Liver (tissue), 3 donors: Measurements from ENCODE around the gene RIT2.

ENCODE experiments used
- ATF3 ChIP-seq: IDR thresholded peaks from 2 replicates; pipeline ENCODE4 v1.6.1; 2016; ENCODE audit warnings: antibody characterized with exemption
- EGR1 ChIP-seq, 2 donors: IDR thresholded peaks; 2 replicates each; pipeline ENCODE4 v1.6.1; 2016 to 2018; ENCODE audit warnings: antibody characterized with exemption in 2 of 2, low read depth in 2 of 2
- FOXA1 ChIP-seq: IDR thresholded peaks from 2 replicates; pipeline ENCODE4 v1.6.1; 2016; ENCODE audit warnings: antibody characterized with exemption
- GABPA ChIP-seq, 2 donors: IDR thresholded peaks in 1 of 2; conservative IDR thresholded peaks in 1 of 2; 2 replicates each; pipeline ENCODE4 v1.6.1; 2016; ENCODE audit warnings: antibody characterized with exemption in 2 of 2, mild to moderate bottlenecking in 1 of 2, moderate library complexity in 1 of 2
- NR2F2 ChIP-seq: IDR thresholded peaks from 2 replicates; pipeline ENCODE4 v1.6.1; 2016; ENCODE audit warnings: antibody characterized with exemption
- SP1 ChIP-seq: IDR thresholded peaks from 2 replicates; pipeline ENCODE4 v1.6.1; 2018; ENCODE audit warnings: antibody characterized with exemption, mild to moderate bottlenecking
- TAF1 ChIP-seq: conservative IDR thresholded peaks from 2 replicates; pipeline ENCODE4 v1.6.1; 2016; ENCODE audit warnings: antibody characterized with exemption, mild to moderate bottlenecking
- TF ChIP-seq, protein P1 (sequence below): fragments of 150-350 bp; IDR thresholded peaks from 2 replicates; pipeline ENCODE4 v1.5.1; 2017; ENCODE audit warnings: improper control_type of control experiment, low read depth, low read length; ENCODE audit not compliant: missing input control
- TF ChIP-seq, protein P2 (sequence below): IDR thresholded peaks from 2 replicates; pipeline ENCODE4 v1.6.1; 2016; ENCODE audit warnings: antibody characterized with exemption, mild to moderate bottlenecking
- donor health status: healthy.
- donor health status: healthy.

- TF ChIP-seq, protein P1, sequence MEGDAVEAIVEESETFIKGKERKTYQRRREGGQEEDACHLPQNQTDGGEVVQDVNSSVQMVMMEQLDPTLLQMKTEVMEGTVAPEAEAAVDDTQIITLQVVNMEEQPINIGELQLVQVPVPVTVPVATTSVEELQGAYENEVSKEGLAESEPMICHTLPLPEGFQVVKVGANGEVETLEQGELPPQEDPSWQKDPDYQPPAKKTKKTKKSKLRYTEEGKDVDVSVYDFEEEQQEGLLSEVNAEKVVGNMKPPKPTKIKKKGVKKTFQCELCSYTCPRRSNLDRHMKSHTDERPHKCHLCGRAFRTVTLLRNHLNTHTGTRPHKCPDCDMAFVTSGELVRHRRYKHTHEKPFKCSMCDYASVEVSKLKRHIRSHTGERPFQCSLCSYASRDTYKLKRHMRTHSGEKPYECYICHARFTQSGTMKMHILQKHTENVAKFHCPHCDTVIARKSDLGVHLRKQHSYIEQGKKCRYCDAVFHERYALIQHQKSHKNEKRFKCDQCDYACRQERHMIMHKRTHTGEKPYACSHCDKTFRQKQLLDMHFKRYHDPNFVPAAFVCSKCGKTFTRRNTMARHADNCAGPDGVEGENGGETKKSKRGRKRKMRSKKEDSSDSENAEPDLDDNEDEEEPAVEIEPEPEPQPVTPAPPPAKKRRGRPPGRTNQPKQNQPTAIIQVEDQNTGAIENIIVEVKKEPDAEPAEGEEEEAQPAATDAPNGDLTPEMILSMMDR, result no peak
- TF ChIP-seq GABPA (IDR thresholded peaks at IDR 0.05 in 1 of 2, conservative IDR thresholded peaks at IDR 0.05 in 1 of 2) (no peak), TAF1 (no peak), EGR1 (IDR thresholded peaks at IDR 0.05; ENCODE audit: low read depth in 2 of 2) (no peak), FOXA1 (no peak), NR2F2 (no peak), ATF3 (no peak), SP1 (no peak)
- TF ChIP-seq, protein P2, sequence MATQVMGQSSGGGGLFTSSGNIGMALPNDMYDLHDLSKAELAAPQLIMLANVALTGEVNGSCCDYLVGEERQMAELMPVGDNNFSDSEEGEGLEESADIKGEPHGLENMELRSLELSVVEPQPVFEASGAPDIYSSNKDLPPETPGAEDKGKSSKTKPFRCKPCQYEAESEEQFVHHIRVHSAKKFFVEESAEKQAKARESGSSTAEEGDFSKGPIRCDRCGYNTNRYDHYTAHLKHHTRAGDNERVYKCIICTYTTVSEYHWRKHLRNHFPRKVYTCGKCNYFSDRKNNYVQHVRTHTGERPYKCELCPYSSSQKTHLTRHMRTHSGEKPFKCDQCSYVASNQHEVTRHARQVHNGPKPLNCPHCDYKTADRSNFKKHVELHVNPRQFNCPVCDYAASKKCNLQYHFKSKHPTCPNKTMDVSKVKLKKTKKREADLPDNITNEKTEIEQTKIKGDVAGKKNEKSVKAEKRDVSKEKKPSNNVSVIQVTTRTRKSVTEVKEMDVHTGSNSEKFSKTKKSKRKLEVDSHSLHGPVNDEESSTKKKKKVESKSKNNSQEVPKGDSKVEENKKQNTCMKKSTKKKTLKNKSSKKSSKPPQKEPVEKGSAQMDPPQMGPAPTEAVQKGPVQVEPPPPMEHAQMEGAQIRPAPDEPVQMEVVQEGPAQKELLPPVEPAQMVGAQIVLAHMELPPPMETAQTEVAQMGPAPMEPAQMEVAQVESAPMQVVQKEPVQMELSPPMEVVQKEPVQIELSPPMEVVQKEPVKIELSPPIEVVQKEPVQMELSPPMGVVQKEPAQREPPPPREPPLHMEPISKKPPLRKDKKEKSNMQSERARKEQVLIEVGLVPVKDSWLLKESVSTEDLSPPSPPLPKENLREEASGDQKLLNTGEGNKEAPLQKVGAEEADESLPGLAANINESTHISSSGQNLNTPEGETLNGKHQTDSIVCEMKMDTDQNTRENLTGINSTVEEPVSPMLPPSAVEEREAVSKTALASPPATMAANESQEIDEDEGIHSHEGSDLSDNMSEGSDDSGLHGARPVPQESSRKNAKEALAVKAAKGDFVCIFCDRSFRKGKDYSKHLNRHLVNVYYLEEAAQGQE, result no peak
These were observed 156.0 kb downstream of the RIT2 start for GRCh38 chr18:42959528-42959927.
